Activated T-helper 1 cell treated with anti-CD3 and anti-CD28 coated beads, Interleukin-2, amount 50 U/mL, for 16 hours (primary cell): ENCODE results near the gene SLC16A2.
"Not testable (repeated sequence)": the region's sequence is repeated elsewhere in the genome, so short reads cannot be mapped to it uniquely, and the experiment has no call there.

Source experiments
- DNase-seq, 2 donors: peaks; one replicate each; pipeline ENCODE4 v3.0.0-alpha.2; 2020; ENCODE audit warnings: low read depth in 1 of 2, low spot score in 1 of 2

SLC16A2 gene

DNA sequence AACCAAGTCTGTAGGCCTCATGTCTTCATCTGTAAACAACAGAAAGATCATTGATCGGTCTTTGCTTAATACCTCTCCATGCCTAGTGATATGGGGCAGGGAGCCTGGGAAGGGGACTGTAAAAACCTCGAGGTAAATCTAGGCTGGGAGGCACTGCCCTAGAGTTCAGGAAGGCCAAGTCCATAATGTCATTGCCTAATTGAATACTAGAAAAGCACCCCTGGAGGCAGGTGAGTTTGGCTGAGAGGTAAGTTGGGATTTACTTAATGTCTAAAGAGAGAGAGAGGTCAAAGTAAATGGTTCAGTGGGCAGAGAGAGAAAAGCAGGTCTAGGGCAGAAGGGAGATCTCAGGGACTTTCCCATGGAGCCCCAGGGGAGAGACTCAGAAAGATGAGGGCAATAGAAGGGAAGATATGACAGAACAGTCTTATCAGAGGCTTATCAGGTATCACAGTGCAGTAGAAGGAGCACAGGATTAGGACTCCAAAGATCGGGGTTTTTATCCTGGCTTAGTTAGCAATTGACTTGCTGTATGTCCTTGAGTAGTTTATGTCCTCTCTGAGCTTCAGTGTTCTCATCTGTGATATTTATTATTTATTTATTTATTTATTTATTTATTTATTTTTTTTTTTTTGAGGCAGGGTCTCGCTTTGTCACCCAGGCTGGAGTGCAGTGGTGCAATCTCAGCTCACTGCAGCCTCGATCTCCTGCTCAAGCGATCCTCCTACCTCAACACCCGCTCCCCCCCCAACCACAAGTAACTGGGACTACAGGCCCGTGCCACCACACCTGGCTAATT is 85.2 kb downstream of the SLC16A2 start:
- DNase-seq: no peak

- no peak for DNase-seq
Measured at GRCh38 chrX:74507191-74507590, 85.9 kb downstream of the SLC16A2 start.

- DNase-seq: no peak
Measured at GRCh38 chrX:74509989-74510388, 88.7 kb downstream of the SLC16A2 start.

DNA sequence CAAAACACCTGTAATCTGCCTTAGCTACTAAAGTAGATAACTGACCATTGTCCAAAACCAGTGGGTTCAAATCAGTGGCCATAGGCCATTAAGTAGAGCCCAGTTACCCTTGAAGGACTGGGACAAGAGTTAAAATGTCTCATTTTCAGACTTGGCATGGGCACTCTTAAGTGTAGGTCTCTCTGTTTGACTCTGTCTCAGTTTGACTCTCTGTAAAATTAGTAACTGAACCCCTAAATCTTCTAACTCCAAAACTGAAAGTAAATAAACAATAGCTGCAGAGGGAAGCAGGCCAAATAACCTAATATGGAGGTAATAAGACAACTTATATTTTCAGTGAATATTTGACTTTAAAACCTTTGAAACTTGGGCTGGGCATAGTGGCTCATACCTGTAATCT is 89.1 kb downstream of the SLC16A2 start:
- DNase-seq: no peak

- DNase-seq: no peak
Measured at GRCh38 chrX:74511704-74512103, 90.4 kb downstream of the SLC16A2 start.

- DNase-seq: no peak
Measured at GRCh38 chrX:74514384-74514783, 93.1 kb downstream of the SLC16A2 start.

DNA sequence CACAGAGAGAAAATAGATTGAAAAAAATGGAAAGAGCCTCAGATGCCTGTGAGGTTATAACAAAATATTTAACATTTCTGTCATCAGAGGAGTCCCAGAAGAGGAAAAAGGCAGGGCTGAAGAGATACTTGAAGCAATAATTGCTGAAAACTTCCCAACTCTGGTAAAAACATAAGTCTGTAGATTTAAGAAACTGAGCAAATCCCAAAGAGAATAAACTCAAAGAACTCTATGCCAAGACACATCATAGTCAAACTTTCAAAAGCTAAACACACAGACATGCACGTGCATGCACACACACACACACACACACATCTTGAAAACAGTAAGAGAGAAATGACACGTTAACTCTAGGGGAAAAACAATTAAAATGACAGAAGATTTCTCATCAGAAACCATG is 94.1 kb downstream of the SLC16A2 start:
- no peak for DNase-seq

DNA sequence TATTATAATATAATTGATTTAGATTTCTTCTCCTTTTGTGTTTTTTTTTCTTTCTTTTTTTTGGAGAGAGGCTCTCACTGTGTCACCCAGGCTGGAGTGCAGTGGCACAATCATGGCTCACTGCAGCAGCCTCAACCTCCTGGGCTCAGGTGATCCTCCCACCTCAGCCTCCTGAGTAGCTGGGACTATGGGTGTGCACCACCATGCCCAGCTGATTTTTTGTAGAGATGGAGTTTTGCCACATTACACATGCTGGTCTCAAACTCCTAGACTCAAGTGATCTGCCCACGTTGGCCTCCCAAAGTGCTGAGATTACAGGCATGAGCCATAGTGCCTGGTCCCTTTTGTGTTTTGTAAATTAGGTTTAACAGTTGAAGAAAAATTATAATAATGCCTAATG is 94.7 kb downstream of the SLC16A2 start:
- not testable (repeated sequence) for DNase-seq

GRCh38 chrX:74519870-74520269 is 98.6 kb downstream of the SLC16A2 start:
- no peak for DNase-seq

GRCh38 chrX:74520291-74520690 is 99.0 kb downstream of the SLC16A2 start:
- no peak for DNase-seq

DNA sequence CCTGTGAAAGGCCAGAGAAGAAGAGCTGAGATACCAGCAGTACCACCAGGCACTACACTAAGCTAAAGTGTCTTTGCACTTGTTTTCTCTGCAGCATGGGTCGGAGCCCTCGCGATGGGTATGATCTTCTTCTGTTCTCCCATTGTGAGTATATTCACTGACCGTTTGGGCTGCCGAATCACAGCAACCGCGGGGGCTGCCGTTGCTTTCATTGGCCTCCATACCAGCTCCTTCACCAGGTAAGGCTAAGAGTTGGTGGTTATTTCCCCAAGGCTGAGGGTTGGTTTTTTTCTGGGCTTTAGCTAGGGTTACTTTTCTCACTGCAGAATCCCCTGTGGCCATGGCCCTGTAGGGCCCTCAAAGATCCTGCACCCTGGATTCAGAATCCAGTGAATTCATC is 99.6 kb downstream of the SLC16A2 start:
- DNase-seq: no peak

- DNase-seq: no peak
Measured at GRCh38 chrX:74521961-74522751, 100.9 kb downstream of the SLC16A2 start.

DNA sequence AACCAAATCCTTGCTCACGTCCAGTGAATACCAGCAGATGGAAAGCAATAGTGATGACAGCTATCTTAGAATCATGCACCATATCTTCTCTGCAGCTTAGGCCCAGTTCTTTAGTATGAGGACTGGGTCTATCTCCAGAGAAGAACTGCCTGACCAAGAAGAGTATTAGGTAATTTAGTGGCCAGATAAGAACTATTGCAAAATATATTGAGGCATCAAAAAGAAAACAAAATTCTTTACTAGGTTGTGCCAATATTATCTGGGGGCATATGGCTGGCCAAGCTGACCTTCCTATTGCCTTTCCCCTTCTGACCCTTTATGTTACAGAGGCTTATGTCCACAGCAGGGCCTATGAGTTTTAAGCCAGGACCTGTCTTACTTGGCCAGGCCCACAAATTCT is 101.9 kb downstream of the SLC16A2 start:
- DNase-seq: no peak

DNA sequence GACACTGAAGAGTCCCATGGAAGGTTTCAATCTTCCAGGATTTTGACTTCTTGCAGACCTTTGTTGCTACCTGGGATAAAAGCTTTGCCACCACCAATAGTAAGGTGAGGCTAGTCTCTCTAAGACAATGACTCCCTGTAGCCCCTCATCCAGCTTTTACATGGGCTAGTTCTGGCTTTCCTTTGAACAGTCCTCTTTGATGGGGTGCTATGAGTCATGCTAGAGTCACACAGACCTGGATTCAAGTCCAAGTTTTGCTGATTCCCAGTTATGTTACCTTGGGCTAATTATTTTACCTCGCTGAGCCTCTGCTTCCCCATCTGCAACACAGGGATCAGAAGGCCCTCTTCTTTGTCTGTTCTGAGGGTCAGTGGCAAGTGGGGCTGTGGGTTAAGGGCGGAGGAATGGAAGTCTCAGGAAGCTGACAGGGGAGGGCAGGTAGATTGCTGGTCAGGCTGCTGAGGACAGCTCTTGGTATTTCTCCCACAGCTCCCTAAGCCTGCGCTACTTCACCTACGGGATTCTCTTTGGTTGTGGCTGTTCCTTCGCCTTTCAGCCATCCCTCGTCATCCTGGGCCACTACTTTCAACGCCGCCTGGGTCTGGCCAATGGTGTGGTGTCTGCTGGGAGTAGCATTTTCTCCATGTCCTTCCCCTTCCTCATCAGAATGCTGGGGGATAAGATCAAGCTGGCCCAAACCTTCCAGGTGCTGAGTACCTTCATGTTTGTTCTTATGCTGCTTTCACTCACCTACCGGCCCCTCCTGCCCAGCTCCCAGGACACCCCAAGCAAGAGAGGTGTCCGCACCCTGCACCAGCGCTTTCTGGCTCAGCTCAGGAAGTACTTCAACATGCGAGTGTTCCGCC is 102.8 kb downstream of the SLC16A2 start:
- no peak for DNase-seq

GRCh38 chrX:74525116-74525515 is 103.8 kb downstream of the SLC16A2 start:
- no peak for DNase-seq

- no peak for DNase-seq
Measured at GRCh38 chrX:74526764-74527163, 105.5 kb downstream of the SLC16A2 start.

DNA sequence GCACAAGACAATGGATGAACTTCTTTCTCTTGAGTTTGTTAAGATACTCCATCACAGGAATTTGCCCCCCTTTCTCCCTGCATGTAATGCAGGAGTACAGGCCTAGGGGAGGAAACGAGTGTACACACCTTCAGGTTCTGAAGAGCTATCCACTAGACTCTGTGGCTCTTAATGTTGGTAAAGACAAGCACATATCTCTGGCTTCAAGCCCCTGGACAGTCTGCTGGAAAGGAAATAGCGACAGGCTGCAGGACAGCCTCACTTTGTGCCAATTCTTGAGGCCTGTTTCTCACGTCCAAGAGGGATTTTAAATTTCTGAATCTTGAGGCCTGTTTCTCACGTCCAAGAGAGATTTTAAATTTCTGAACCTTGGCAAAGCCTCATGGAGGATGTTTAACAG is 106.1 kb downstream of the SLC16A2 start:
- no peak for DNase-seq

DNA sequence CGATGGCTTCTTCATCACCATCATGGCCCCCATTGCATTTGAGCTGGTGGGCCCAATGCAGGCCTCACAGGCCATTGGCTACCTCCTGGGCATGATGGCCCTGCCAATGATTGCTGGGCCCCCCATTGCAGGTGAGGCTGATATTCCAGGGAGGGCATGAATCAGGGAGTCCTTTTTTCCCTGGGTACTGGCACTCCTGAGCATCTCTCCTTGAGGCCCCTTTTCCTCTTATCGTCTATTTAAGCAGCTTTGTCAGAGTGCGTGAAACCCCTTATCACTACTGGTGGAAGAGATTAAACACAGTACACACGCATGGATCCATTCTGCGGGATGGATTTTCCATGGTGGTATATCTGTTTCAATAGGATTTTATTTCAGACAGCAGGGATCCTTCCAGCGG is 108.0 kb downstream of the SLC16A2 start:
- DNase-seq: no peak

GRCh38 chrX:74531081-74531480 is 109.8 kb downstream of the SLC16A2 start:
- no peak for DNase-seq

DNA sequence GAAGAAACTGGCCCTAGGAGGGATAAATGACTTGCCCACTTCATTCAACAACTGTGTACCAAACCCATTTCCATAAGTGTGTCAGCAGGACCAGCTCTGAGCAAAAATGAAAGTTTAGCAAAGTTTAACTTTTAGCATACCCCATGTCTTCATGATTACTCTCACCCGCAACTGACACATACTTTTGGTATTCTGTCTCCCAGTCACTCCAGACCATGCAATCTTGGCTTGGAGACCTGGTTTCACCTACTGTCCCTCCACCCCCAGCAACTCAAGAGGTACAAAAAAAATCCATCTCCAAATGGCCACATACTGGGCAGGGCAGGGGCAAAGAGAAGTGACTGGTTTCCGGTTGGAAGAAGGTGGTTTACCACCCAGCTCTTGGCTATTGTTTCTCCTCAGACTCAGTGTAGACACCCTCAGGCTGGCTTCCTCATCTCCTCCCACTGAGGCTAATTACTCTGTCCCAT is 113.3 kb downstream of the SLC16A2 start:
- DNase-seq: no peak

DNA sequence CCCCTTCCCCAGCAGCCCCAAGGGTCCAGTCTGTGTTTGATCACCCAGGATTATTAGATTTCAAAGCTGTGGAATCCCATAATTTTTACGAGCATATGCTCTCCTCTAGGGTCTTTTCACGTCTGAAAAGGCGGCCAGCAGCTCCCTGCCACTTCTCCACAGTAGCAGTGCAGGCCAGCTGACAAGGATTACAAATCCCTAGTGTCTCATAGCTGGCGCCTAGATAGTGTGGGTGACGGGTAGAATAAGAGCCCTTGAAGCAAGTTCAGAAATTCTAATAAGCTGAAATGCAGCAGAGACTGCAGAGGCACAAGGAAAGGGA is 113.8 kb downstream of the SLC16A2 start:
- DNase-seq: no peak
